Heart right ventricle (tissue), 16 donors: ENCODE results near the gene MAD1L1. TPM values are rescaled to one million over a fixed set of nuclear protein-coding genes. Genes with fewer than 3 reads are reported as not detected.

ENCODE experiments used
- ATAC-seq, 8 donors: fragments of 200-7000 bp; cut with Tn5 transposase; one replicate each; pipeline ENCODE4 v1.9.1; 2020; ENCODE audit warnings: mild to moderate bottlenecking in 8 of 8, moderate library complexity in 8 of 8, moderate number of reproducible peaks in 1 of 8
- DNase-seq, 2 donors: peaks; one replicate each; pipeline ENCODE4 v3.0.0-alpha.2; 2020
- H3K27ac ChIP-seq, 10 donors: fragments of 200-600 bp; sonication (generic) in 2 of 10; one replicate each; pipeline versions ENCODE4 v1.5.0 to v1.8.0; 2020 to 2022; ENCODE audit warnings: mild to moderate bottlenecking in 3 of 10
- H3K27me3 ChIP-seq, 7 donors: fragments of 200-600 bp; one replicate each; pipeline ENCODE4 v1.8.0; 2021 to 2022; ENCODE audit warnings: mild to moderate bottlenecking in 2 of 7
- H3K36me3 ChIP-seq, 9 donors: fragments of 200-600 bp; sonication (generic) in 1 of 9; one replicate each; pipeline versions ENCODE4 v1.5.0 to v1.8.0; 2020 to 2022; ENCODE audit warnings: mild to moderate bottlenecking in 2 of 9
- H3K4me1 ChIP-seq, 9 donors: fragments of 200-600 bp; sonication (generic) in 1 of 9; one replicate each; pipeline versions ENCODE4 v1.5.0 to v1.8.0; 2020 to 2022; ENCODE audit warnings: mild to moderate bottlenecking in 4 of 9
- H3K4me3 ChIP-seq, 10 donors: fragments of 200-600 bp; sonication (generic) in 2 of 10; one replicate each; pipeline versions ENCODE4 v1.5.0 to v1.8.0; 2020 to 2022; ENCODE audit warnings: mild to moderate bottlenecking in 7 of 10, moderate library complexity in 2 of 10
- H3K9me3 ChIP-seq, 11 donors: fragments of 200-600 bp in 10 of 11; sonication (generic) in 2 of 11; one replicate each; pipeline versions ENCODE4 v1.5.0 to v1.8.0; 2013 to 2022; ENCODE audit warnings: mild to moderate bottlenecking in 2 of 11, control low read depth in 1 of 11, moderate library complexity in 1 of 11
- WGBS, 2 donors: extraction: QIAGEN DNeasy Blood & Tissue Kit; methylation state at CpG; one replicate each; pipeline ENCODE4 v1.1.7; 2013; ENCODE audit warnings: inconsistent platforms in 1 of 2; 5-methylcytosine and 5-hydroxymethylcytosine counted together
- intact Hi-C, 10 donors: fragments of 100-400 bp; cut with DNase I; formaldehyde crosslinking; loops; one replicate each; pipeline versions ENCODE4 v1.11.1 to v1.14.2; 2022
- polyA plus RNA-seq, 2 donors: library from polyadenylated mRNA; stranded (reverse); fragments of 200-250 nt; gene quantifications; one replicate each; pipeline ENCODE4 v1.2.3, GENCODE V29; 2013
- total RNA-seq, 10 donors: library from RNA; stranded (reverse); fragmentation: NEBNext Ultra II Directional in 3 of 10; extraction: Animal tissue kit (Norgen Biotek cat#: 25700) in 3 of 10; gene quantifications; one replicate each; pipeline versions ENCODE4 v1.2.1 to v1.2.4, GENCODE V29; 2021 to 2023
- TF ChIP-seq, protein P1 (sequence below), 9 donors: fragments of 200-600 bp; sonication (generic) in 2 of 9; IDR thresholded peaks; one replicate each; pipeline versions ENCODE4 v1.5.0 to v1.8.0; 2021 to 2022; ENCODE audit warnings: antibody characterized with exemption in 9 of 9, mild to moderate bottlenecking in 5 of 9, moderate library complexity in 1 of 9
- donor health status: Arrhythmogenic right ventricular cardiomyopathy.
- donor health status: ischemic (EF 13 %, LVEDD 7.1; RV severe dilation, severe dysfunction).
- donor health status: healthy with polysubstance abuse.
- donor health status: DM: no; HTN: yes; CAD: no.
- donor health status: DM: no; HTN: no; CAD: no.
- donor health status: ischemic (EF 25% LVEDD 6.9; RV normal size, moderate dysfunction).
- donor health status: ischemic (EF 25% LVEDD 5.7; RV mildly dilated, moderate dysfunction).
- donor health status: healthy.
- donor health status: DM: yes; HTN: yes; CAD: no.
- donor health status: Ischemic cardiomyopathy.
- donor health status: ischemic (EF 35%, LVEDD 5.7; RV mildly dilated, moderate dysfunction).
- donor health status: nonischemic (EF 11% LVEDD 7.7; RV severe dilation, severe dysfunction).
- donor health status: DM: yes; HTN: yes; CAD: no.
- donor health status: PGD.
- donor health status: ischemic (EF 29% LVEDD 5.4; RV normal size, mild dysfunction).
- donor health status: nonischemic (EF 23%, LVEDD 6.1; RV moderate dilation, normal function).

The MAD1L1 gene
- total and polyA plus RNA-seq, 12 donors: 13.8 to 46.8 (median 20.2) TPM

GRCh38 chr7:2016761-2017480 lies 215.8 kb downstream of the MAD1L1 start:
- H3K27ac ChIP-seq: no peak overlapping the region
- H3K27me3 ChIP-seq: no peaks in the 10 kb centered on the region
- H3K4me1 ChIP-seq: peaks cover 0 to 35% (median 12%) of the 10 kb centered on the region in 9 donors
- intact Hi-C loops: loop anchor here in 1 of 10 donors (10.0 kb wide), 1 partner anchor 202 kb away; no protein-coding TSS in a partner anchor
- H3K36me3 ChIP-seq: peaks cover 0 to 11% (median 0%) of the 10 kb centered on the region in 9 donors
- TF ChIP-seq, protein P1, sequence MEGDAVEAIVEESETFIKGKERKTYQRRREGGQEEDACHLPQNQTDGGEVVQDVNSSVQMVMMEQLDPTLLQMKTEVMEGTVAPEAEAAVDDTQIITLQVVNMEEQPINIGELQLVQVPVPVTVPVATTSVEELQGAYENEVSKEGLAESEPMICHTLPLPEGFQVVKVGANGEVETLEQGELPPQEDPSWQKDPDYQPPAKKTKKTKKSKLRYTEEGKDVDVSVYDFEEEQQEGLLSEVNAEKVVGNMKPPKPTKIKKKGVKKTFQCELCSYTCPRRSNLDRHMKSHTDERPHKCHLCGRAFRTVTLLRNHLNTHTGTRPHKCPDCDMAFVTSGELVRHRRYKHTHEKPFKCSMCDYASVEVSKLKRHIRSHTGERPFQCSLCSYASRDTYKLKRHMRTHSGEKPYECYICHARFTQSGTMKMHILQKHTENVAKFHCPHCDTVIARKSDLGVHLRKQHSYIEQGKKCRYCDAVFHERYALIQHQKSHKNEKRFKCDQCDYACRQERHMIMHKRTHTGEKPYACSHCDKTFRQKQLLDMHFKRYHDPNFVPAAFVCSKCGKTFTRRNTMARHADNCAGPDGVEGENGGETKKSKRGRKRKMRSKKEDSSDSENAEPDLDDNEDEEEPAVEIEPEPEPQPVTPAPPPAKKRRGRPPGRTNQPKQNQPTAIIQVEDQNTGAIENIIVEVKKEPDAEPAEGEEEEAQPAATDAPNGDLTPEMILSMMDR (IDR thresholded peaks at IDR 0.05): no peak
- ATAC-seq (no peak), DNase-seq (no peak)
- 93 to 94% methylated on average over 29 of the region's 29 CpGs for WGBS, 2 donors
- no peak overlapping the region for H3K4me3 ChIP-seq
- no peaks in the 10 kb centered on the region for H3K9me3 ChIP-seq

DNA sequence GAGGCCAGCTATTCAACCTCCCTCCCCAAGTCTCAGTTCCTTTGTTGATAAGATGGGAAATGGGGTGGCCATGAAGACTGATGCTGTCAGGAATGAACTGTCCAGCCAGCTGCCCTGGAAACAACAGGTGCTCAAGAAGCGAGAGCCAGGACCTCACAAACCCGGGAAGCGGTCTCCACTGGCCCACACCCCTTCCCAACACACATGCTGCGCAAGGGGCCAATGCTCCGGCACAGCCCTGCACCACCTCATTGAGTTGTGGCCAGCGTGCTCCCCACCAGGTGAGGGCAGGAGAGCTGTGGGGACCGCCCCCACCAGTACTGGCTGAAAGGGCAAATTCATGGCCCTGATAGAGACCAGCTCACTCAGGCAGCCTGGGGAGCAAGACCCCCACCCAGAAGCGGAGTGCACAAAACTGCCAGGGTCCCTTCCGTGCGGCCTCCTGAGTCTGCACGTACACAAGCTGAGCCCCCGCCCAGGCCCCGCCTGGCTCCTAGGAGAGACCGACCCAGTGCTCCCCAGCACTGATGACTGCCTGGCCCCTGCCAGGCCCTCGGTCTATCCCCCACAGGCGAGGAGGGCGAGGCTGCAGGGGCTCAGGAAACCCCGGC lies 216.6 kb downstream of the MAD1L1 start:
- Histone ChIP-seq H3K4me1 (peaks cover 0 to 35% (median 14%) of the 10 kb centered on the region in 9 donors), H3K27me3 (no peaks in the 10 kb centered on the region), H3K9me3 (no peaks in the 10 kb centered on the region), H3K4me3 (no peak overlapping the region), H3K36me3 (peaks cover 0 to 11% (median 0%) of the 10 kb centered on the region in 9 donors), H3K27ac (no peak overlapping the region)
- DNase-seq (peak in 1 of 2 donors; percentile 5), ATAC-seq (no peak)
- 97% methylated on average over 18 of the region's 18 CpGs for WGBS, 2 donors
- intact Hi-C loops: loop anchor here in 1 of 10 donors (10.0 kb wide), 1 partner anchor 201 kb away; no protein-coding TSS in a partner anchor
- TF ChIP-seq, protein P1 (IDR thresholded peaks at IDR 0.05): no peak

DNA sequence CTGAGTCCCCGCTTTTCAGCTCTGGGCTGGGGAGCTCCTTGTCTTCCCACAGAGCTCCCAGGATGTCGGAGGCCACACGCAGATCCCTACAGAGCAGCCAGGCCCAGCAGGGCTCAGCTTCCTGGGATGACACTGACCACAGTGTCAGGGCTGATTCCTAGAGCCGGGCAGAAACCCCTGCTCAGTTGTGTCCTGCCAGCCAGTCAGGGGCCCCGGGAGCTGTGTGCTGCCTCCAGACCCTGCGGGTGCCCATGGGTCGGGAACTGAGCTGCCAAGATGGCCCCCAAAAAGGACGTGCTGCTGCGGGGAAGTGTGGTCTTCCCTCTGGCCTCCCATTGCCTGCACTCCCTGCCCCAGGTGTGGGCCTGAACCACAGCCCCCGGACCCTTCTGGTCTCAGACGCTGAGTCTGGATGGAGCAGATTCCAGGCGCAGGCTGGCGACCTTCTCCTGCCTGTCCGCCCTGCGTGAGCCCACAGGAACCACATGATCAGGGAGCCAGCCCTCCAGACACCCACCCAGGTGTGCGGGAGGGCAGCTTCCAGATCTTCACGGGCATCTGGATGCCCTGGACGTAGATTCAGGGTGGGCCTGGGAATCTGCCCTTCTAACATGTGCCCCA lies 217.4 kb downstream of the MAD1L1 start:
- H3K9me3 ChIP-seq: no peaks in the 10 kb centered on the region
- intact Hi-C loops: loop anchor here in 1 of 10 donors (10.0 kb wide), 1 partner anchor 201 kb away; no protein-coding TSS in a partner anchor
- no peak overlapping the region for H3K4me3 ChIP-seq
- no peak for ATAC-seq
- peak in 1 of 2 donors; percentile 12 for DNase-seq
- TF ChIP-seq, protein P1 (IDR thresholded peaks at IDR 0.05): no peak
- no peak overlapping the region for H3K27ac ChIP-seq
- no peaks in the 10 kb centered on the region for H3K27me3 ChIP-seq
- H3K4me1 ChIP-seq: peaks cover 0 to 30% (median 21%) of the 10 kb centered on the region in 9 donors
- WGBS, 2 donors: 92 to 95% methylated on average over 18 of the region's 18 CpGs
- H3K36me3 ChIP-seq: peaks cover 0 to 11% (median 0%) of the 10 kb centered on the region in 9 donors
